Measurements from ENCODE around the gene RAD51B.
A peak's percentile ranks its signal among the peaks of the same experiment; 100 is the strongest.
"Not testable (repeated sequence)": the region's sequence is repeated elsewhere in the genome, so short reads cannot be mapped to it uniquely, and the experiment has no call there.

Gene RAD51B

GRCh38 chr14:68028075-68028474, 208.5 kb downstream of the RAD51B start:
- DNase-seq (ENCODE audit: low spot score): no peak

- DNase-seq (ENCODE audit: low spot score): not testable (repeated sequence)
Observed at GRCh38 chr14:68031011-68031410, 211.4 kb downstream of the RAD51B start.

- no peak for DNase-seq (ENCODE audit: low spot score)
Observed at GRCh38 chr14:68032154-68032553, 212.6 kb downstream of the RAD51B start.

GRCh38 chr14:68033336-68033932, 213.9 kb downstream of the RAD51B start:
- no peak for DNase-seq (ENCODE audit: low spot score)

- DNase-seq (ENCODE audit: low spot score): no peak
Observed at GRCh38 chr14:68034896-68035295, 215.3 kb downstream of the RAD51B start.

GRCh38 chr14:68036202-68036601, 216.6 kb downstream of the RAD51B start:
- DNase-seq (ENCODE audit: low spot score): no peak

GRCh38 chr14:68039593-68039992, 220.0 kb downstream of the RAD51B start:
- DNase-seq (ENCODE audit: low spot score): no peak

GRCh38 chr14:68040633-68041369, 221.2 kb downstream of the RAD51B start:
- DNase-seq (ENCODE audit: low spot score): no peak

GRCh38 chr14:68041876-68042354, 222.3 kb downstream of the RAD51B start:
- no peak for DNase-seq (ENCODE audit: low spot score)

GRCh38 chr14:68042586-68043210, 223.1 kb downstream of the RAD51B start:
- no peak for DNase-seq (ENCODE audit: low spot score)

GRCh38 chr14:68043752-68044151, 224.2 kb downstream of the RAD51B start:
- no peak for DNase-seq (ENCODE audit: low spot score)

GRCh38 chr14:68047906-68048305, 228.3 kb downstream of the RAD51B start:
- peak; percentile 27 for DNase-seq (ENCODE audit: low spot score)

- DNase-seq (ENCODE audit: low spot score): not testable (repeated sequence)
Observed at GRCh38 chr14:68048815-68049214, 229.2 kb downstream of the RAD51B start.

GRCh38 chr14:68050177-68050576, 230.6 kb downstream of the RAD51B start:
- DNase-seq (ENCODE audit: low spot score): no peak

- DNase-seq (ENCODE audit: low spot score): no peak
Observed at GRCh38 chr14:68051146-68051545, 231.6 kb downstream of the RAD51B start.

- DNase-seq (ENCODE audit: low spot score): no peak
Observed at GRCh38 chr14:68060198-68060597, 240.6 kb downstream of the RAD51B start.

GRCh38 chr14:68062651-68063050, 243.1 kb downstream of the RAD51B start:
- DNase-seq (ENCODE audit: low spot score): no peak

GRCh38 chr14:68065322-68065721, 245.7 kb downstream of the RAD51B start:
- DNase-seq (ENCODE audit: low spot score): no peak

GRCh38 chr14:68074765-68075381, 255.3 kb downstream of the RAD51B start:
- DNase-seq (ENCODE audit: low spot score): no peak

GRCh38 chr14:68075382-68076029, 255.9 kb downstream of the RAD51B start:
- no peak for DNase-seq (ENCODE audit: low spot score)

- DNase-seq (ENCODE audit: low spot score): peak; percentile 15
Observed at GRCh38 chr14:68076451-68076850, 256.9 kb downstream of the RAD51B start.

Measured in hepatic stellate cell (primary cell).